IPS DF 4.7 (cell line): Measurements from ENCODE around the gene HSF4.

Source experiments
- DNase-seq: peaks from one replicate; pipeline ENCODE4 v3.0.0-alpha.2; 2013; ENCODE audit warnings: low spot score; ENCODE audit errors: extremely low read depth

HSF4 gene

DNA sequence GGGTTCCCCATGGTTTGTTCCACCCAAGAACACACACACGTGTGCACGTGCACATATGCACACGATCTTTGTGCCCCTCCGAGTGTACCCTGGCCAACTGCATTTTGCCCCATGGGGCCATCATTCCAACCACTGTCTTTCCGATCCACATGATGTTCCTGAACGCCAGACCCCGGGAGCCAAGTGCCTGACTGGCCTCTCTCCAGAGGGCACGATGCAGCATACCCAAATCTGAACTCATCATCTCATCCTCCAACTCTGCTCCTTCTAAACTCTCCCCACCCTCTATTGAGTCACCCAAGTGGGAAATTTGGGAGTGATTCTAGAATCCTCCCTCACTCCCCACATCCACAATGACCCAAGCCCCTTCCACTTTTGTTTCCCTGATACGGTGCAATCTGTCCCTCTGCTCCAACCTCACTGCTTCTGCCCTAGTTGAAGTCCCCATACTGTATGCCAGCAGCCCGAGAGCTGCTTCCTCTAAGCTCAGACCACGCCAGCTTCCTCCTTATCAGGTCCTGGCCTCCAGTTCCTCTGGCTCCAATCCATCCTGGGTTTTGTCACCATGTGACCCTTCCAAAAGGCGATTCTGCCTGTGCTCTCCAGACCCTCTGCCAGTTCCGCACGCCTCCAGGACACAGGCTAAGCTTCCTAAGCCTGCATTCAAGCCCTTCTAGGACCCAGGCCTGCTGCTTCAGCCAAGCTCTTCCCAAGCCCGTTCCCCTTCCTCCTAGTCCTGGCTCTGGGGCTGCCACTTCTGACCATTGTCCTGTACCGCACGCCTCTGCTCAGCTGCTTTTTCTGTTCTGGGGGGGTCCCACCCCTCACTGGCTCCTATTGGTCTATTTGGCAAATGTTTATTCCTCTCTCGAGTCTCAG, 52.3 kb downstream of the HSF4 start:
- no peak for DNase-seq
